Mucosa of rectum (tissue), 2 donors: ENCODE measurements around the gene ACBD3.

Experiments
- H3K27ac ChIP-seq, 2 donors: one replicate each; pipeline ENCODE4 v1.7.0; 2013; ENCODE audit warnings: inconsistent platforms in 2 of 2, low read depth in 2 of 2, low read length in 2 of 2
- H3K27me3 ChIP-seq, 2 donors: one replicate each; pipeline ENCODE4 v1.7.0; 2013; ENCODE audit warnings: low read length in 2 of 2; ENCODE audit not compliant: control insufficient read depth in 2 of 2, insufficient read depth in 2 of 2
- H3K36me3 ChIP-seq, 2 donors: one replicate each; pipeline ENCODE4 v1.7.0; 2013; ENCODE audit warnings: low read length in 2 of 2; ENCODE audit not compliant: control insufficient read depth in 2 of 2, insufficient read depth in 2 of 2
- H3K4me1 ChIP-seq, 2 donors: one replicate each; pipeline ENCODE4 v1.7.0; 2013; ENCODE audit warnings: low read length in 2 of 2, mild to moderate bottlenecking in 1 of 2; ENCODE audit not compliant: control insufficient read depth in 2 of 2, insufficient read depth in 2 of 2
- H3K4me3 ChIP-seq, 2 donors: one replicate each; pipeline ENCODE4 v1.7.0; 2013; ENCODE audit warnings: low read length in 2 of 2
- H3K9ac ChIP-seq, 2 donors: one replicate each; pipeline ENCODE4 v1.7.0; 2013; ENCODE audit warnings: low read length in 2 of 2, low read depth in 1 of 2, mild to moderate bottlenecking in 1 of 2
- H3K9me3 ChIP-seq, 2 donors: one replicate each; pipeline ENCODE4 v1.7.0; 2013; ENCODE audit warnings: low read length in 2 of 2; ENCODE audit not compliant: control insufficient read depth in 2 of 2
- donor health status: healthy.
- donor health status: Normal muscosa, but diverticular disease.

Gene ACBD3

GRCh38 chr1:226144045-226144444, 42.5 kb downstream of the ACBD3 start:
- no peak overlapping the region for H3K9ac ChIP-seq
- H3K9me3 ChIP-seq: no peaks in the 10 kb centered on the region
- no peaks in the 10 kb centered on the region for H3K27me3 ChIP-seq
- H3K4me3 ChIP-seq: no peak overlapping the region
- peaks cover 30 to 37% of the 10 kb centered on the region in 2 donors for H3K36me3 ChIP-seq
- H3K4me1 ChIP-seq: no peaks in the 10 kb centered on the region
- H3K27ac ChIP-seq: no peak overlapping the region

DNA sequence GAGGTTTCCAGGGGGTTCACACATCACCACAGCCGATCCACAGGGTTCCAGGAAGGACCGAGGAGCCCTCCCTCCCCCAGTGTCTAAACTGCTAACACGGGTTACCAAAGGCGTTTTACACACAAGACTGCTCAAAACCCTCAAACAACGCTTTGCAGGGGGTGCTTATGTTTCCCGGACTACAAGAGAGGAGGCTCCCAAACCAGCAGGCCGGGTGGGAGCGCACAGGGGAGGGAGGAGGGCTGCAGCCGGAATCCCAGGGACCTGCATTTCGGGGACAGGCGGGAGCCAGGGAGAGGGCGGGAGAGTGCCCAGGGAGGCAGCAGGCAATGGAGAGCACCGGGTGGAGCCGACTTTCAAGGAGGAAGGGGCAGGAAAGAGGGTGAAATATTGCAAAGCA, 50.8 kb downstream of the ACBD3 start:
- no peaks in the 10 kb centered on the region for H3K36me3 ChIP-seq
- H3K4me3 ChIP-seq: no peak overlapping the region
- H3K27ac ChIP-seq: peak overlapping the region; percentile 73 to 84
- H3K4me1 ChIP-seq: peaks cover 33 to 43% of the 10 kb centered on the region in 2 donors
- peak overlapping the region in 1 of 2 donors; percentile 1 for H3K9ac ChIP-seq
- H3K27me3 ChIP-seq: peaks cover 0 to 2% of the 10 kb centered on the region in 2 donors
- no peaks in the 10 kb centered on the region for H3K9me3 ChIP-seq

- no peaks in the 10 kb centered on the region for H3K9me3 ChIP-seq
- H3K27me3 ChIP-seq: peaks cover 0 to 2% of the 10 kb centered on the region in 2 donors
- peak overlapping the region; percentile 1 to 41 for H3K9ac ChIP-seq
- no peaks in the 10 kb centered on the region for H3K36me3 ChIP-seq
- H3K27ac ChIP-seq: peak overlapping the region; percentile 73 to 84
- peak overlapping the region in 1 of 2 donors; percentile 33 for H3K4me3 ChIP-seq
- peaks cover 33 to 43% of the 10 kb centered on the region in 2 donors for H3K4me1 ChIP-seq
These were observed 51.4 kb downstream of the ACBD3 start for GRCh38 chr1:226135059-226135651.

DNA sequence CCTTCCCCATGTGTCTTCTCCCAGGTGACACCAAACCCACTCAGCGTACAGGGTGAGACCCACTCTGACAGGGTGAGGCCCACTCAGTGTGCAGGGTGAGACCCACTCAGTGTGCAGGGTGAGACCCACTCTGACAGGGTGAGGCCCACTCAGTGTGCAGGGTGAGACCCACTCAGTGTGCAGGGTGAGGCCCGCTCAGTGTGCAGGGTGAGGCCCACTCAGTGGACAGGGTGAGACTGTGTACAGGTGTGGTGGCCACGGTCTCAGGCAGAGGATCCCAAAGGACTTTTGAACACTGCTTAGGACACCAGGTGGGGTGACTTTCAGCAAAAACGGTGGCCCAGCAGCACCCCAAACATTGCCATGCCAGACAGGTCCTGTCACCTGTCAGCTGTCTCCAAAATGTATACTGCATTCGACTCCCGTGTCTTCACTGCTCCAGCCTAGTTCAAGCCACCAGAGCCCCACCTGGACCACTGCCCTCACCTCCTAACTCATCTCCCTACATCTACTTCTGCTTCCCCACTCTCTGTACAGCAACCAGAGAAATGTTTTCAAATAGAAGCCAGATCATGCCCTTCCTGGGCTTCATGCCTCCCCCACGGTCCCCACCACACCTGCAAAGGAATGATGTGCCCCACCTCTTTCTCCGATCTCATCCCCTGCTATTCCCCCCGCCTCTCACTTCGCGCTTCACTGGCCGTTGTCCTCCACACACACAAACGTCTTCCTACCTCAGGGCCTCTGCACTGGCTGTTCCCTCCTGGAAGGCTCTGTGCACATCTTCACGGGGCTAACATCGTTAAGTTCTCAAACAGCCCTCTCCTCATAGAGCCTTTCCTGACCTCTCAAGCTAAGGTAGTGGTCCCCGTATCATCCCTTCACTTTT, 52.1 kb downstream of the ACBD3 start:
- H3K27me3 ChIP-seq: peaks cover 0 to 2% of the 10 kb centered on the region in 2 donors
- H3K9ac ChIP-seq: peak overlapping the region; percentile 1 to 41
- no peaks in the 10 kb centered on the region for H3K36me3 ChIP-seq
- peak overlapping the region; percentile 73 to 84 for H3K27ac ChIP-seq
- H3K4me1 ChIP-seq: peaks cover 33 to 43% of the 10 kb centered on the region in 2 donors
- no peaks in the 10 kb centered on the region for H3K9me3 ChIP-seq
- peak overlapping the region in 1 of 2 donors; percentile 33 for H3K4me3 ChIP-seq

GRCh38 chr1:226133504-226134123, 52.9 kb downstream of the ACBD3 start:
- peak overlapping the region; percentile 32 to 41 for H3K9ac ChIP-seq
- no peaks in the 10 kb centered on the region for H3K36me3 ChIP-seq
- H3K9me3 ChIP-seq: no peaks in the 10 kb centered on the region
- H3K27ac ChIP-seq: peak overlapping the region; percentile 73 to 84
- peaks cover 0 to 2% of the 10 kb centered on the region in 2 donors for H3K27me3 ChIP-seq
- peaks cover 36 to 49% of the 10 kb centered on the region in 2 donors for H3K4me1 ChIP-seq
- no peak overlapping the region for H3K4me3 ChIP-seq

DNA sequence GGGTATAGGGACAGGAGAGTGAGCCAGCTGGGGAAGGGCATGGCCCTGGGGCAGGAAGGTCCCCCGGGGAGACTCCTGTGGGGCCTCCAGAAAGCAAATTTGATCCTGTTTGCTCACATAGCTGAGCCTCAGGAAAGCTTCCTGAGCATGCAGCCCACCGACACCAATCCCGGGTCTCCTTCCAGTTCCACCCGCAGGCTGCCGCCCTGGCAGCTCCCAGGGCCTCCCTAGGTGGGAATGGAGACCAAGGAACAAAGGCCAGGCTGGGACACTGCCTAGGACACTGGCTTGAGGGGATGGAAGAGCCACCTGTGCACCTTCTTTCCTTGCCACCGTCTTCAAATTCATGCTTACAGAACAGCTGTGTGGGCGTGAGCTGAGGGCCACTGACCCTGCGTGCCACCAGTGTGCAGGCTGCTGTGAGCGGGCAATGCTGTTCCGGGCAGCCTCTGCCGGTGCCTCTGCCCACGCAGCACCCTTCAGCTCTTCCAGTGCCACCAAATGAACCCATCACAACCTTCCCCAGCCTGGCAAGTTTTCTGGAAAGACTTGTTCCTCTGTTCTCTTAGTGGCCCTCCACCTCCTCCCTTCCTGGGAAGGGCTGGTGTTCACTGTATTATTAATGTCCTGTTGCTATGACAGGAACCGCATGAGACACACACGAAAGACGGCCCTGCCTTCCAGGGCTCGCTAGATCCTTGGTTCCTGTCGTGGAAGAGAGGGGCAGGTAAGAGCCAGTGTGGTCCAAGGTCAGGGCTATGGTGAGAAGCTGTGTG, 53.6 kb downstream of the ACBD3 start:
- peaks cover 40 to 56% of the 10 kb centered on the region in 2 donors for H3K4me1 ChIP-seq
- peaks cover 0 to 2% of the 10 kb centered on the region in 2 donors for H3K27me3 ChIP-seq
- peak overlapping the region; percentile 73 to 84 for H3K27ac ChIP-seq
- no peaks in the 10 kb centered on the region for H3K36me3 ChIP-seq
- peak overlapping the region; percentile 32 to 41 for H3K9ac ChIP-seq
- no peaks in the 10 kb centered on the region for H3K9me3 ChIP-seq
- H3K4me3 ChIP-seq: peak overlapping the region in 1 of 2 donors; percentile 41

GRCh38 chr1:226131639-226132038, 54.9 kb downstream of the ACBD3 start:
- Histone ChIP-seq H3K27ac (no peak overlapping the region), H3K4me1 (peaks cover 47 to 65% of the 10 kb centered on the region in 2 donors), H3K27me3 (peaks cover 0 to 2% of the 10 kb centered on the region in 2 donors), H3K36me3 (no peaks in the 10 kb centered on the region), H3K4me3 (no peak overlapping the region), H3K9ac (no peak overlapping the region), H3K9me3 (no peaks in the 10 kb centered on the region)

DNA sequence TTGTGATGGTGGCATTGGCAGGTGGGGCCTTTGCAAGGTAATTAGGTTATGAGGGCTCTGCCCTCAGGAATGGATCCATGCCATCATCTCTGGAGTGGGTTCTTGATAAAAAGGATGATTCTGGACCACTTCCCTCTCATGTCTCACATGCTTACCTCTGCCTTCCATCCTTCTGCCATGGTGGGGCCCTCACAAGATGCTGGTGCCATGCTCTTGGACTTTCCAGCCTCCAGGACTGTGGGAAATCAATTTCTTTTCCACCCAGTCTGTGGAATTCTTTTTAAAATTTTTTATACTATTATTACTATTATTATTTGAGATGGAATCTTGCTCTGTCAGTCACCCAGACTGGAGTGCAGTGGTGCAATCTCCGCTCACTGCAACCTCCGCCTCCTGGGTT, 57.3 kb downstream of the ACBD3 start:
- Histone ChIP-seq H3K9ac (no peak overlapping the region), H3K4me1 (peaks cover 47 to 65% of the 10 kb centered on the region in 2 donors), H3K27me3 (peaks cover 0 to 2% of the 10 kb centered on the region in 2 donors), H3K4me3 (no peak overlapping the region), H3K9me3 (no peaks in the 10 kb centered on the region), H3K36me3 (no peaks in the 10 kb centered on the region), H3K27ac (no peak overlapping the region)

DNA sequence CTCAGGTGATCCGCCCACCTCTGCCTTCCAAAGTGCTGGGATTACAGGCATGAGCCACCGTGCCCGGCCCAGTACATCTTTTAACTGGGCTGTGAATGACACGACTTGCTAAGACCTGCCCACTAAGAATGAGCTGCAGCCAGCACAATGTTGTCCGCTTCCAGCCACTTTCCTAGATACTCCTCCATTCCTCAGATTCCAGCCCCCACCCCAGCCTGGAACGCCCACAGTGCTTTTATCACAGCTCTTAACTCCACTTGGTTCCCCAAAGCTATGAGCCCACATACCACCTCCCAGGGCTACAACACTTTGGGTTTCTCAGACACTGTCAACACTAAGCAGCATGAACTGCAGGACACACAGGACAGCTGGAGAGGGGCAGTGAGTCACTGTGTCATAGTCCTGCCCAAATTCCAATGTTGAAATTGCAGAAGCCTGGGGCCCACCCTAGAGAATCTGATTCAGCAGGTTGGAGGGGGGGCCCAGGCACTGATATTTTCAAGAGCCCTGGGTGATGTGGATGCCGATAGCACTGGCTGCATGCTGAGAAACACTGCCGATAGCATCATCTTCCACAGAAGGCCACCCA, 58.0 kb downstream of the ACBD3 start:
- Histone ChIP-seq H3K4me3 (peak overlapping the region in 1 of 2 donors; percentile 13), H3K9me3 (no peaks in the 10 kb centered on the region), H3K9ac (peak overlapping the region in 1 of 2 donors; percentile 40), H3K36me3 (no peaks in the 10 kb centered on the region), H3K4me1 (peaks cover 47 to 65% of the 10 kb centered on the region in 2 donors), H3K27ac (peak overlapping the region; percentile 91 to 96), H3K27me3 (no peaks in the 10 kb centered on the region)
